ENCODE data around the gene CREB5.
A peak's percentile ranks its signal among the peaks of the same experiment; 100 is the strongest.

CREB5 gene

DNA sequence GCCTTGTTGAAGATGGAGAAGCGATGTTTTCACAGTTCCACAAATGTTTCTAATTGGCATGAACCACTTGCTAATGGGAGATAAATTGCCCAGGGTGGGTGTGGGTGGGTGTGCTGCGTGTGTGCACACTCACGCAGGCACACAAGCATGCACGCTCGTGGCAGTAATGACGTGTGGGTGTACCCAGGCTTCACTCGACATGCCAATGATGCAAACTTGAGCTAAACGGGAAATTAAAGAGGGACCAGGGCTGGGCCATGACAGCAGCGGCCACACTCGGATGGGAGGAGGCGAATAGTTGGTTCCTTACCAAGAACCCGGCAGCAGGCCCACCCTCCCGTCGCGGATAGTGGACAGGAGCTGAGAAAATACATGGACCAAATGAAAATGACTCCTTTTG is 386.0 kb downstream of the CREB5 start:
- TF ChIP-seq, protein P1, sequence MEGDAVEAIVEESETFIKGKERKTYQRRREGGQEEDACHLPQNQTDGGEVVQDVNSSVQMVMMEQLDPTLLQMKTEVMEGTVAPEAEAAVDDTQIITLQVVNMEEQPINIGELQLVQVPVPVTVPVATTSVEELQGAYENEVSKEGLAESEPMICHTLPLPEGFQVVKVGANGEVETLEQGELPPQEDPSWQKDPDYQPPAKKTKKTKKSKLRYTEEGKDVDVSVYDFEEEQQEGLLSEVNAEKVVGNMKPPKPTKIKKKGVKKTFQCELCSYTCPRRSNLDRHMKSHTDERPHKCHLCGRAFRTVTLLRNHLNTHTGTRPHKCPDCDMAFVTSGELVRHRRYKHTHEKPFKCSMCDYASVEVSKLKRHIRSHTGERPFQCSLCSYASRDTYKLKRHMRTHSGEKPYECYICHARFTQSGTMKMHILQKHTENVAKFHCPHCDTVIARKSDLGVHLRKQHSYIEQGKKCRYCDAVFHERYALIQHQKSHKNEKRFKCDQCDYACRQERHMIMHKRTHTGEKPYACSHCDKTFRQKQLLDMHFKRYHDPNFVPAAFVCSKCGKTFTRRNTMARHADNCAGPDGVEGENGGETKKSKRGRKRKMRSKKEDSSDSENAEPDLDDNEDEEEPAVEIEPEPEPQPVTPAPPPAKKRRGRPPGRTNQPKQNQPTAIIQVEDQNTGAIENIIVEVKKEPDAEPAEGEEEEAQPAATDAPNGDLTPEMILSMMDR (conservative IDR thresholded peaks at IDR 0.05; ENCODE audit: low read length), result no peak

DNA sequence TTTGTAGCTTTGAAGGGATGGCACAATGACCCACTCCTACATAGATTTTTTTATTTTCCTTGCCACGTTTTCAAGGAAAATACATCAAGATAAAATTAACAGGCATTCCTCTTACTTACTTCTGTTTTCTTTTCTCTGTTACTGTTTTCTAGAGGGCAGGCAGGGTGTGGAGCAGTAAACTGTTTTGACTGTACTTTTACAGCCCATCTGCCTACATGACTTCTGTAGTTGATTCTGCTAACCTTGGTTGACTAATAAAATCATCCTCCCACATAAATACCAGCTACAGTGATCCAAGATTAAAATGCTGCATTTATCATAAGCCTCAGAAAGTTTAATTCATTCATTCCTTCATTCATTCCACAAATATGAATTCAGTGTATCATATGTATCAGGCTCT is 387.3 kb downstream of the CREB5 start:
- TF ChIP-seq, protein P1 (conservative IDR thresholded peaks at IDR 0.05; ENCODE audit: low read length), result no peak
- DNase-seq (ENCODE audit: low read depth), result no peak

More for the DNA sequence above, 386.0 kb downstream of the CREB5 start:
- H3K4me3 ChIP-seq (ENCODE audit: low read length), result no peak overlapping the region
- DNase-seq (ENCODE audit: low read depth), result no peak

DNA sequence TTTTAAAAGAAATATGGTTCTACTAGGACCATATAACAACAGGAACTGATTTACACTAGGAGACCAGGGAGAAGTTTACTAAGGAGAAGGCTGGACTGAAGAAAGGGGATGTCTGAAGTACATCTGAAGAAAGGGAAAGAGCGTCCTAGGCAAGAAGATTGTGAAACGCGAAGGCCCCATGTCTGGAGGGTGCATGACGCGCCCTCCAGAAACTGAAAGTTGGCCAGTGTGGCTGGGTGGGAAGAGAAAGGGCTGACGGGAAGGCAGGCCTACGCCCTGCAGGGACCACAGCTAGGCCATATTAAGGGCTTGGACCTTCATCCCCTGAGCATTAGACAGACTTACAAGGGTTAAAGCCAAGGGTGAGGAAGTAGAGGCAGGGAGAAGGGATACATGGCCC is 387.8 kb downstream of the CREB5 start:
- no peak overlapping the region for H3K4me3 ChIP-seq (ENCODE audit: low read length)
- DNase-seq (ENCODE audit: low read depth), result no peak
- TF ChIP-seq, protein P1 (conservative IDR thresholded peaks at IDR 0.05; ENCODE audit: low read length), result no peak

More for the DNA sequence above, 387.3 kb downstream of the CREB5 start:
- H3K4me3 ChIP-seq (ENCODE audit: low read length), result no peak overlapping the region

DNA sequence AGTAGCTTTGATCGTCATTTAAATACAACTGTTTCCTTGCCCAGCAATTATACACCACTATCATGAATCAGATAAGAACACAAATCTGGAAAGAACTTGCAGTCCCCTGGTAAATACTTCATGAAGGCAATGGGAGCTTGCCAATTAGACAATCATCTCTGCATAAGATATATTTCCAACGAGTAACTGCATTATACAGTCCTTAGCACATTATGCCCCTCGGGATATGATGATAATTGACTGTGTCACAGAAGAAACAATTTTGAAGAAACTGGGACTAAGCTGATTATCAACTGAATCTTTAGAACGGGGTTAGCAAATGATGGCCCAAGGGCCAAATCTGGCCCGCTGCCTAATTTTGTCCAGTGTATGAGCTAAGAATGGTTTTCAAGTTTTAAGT is 390.1 kb downstream of the CREB5 start:
- TF ChIP-seq, protein P1 (conservative IDR thresholded peaks at IDR 0.05; ENCODE audit: low read length), result no peak
- no peak overlapping the region for H3K4me3 ChIP-seq (ENCODE audit: low read length)
- peak; percentile 17 for DNase-seq (ENCODE audit: low read depth)

DNA sequence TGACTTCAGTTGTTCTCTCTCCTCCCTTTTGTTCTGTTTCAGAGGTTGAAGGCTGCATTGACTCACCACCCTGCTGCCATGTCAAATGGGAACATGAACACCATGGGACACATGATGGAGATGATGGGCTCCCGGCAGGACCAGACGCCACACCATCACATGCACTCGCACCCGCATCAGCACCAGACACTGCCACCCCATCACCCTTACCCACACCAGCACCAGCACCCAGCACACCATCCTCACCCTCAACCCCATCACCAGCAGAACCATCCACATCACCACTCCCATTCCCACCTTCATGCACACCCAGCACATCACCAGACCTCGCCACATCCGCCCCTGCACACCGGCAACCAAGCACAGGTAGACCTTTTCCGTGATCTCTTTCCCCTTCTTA is 391.8 kb downstream of the CREB5 start:
- no peak for DNase-seq (ENCODE audit: low read depth)
- TF ChIP-seq, protein P1 (conservative IDR thresholded peaks at IDR 0.05; ENCODE audit: low read length), result no peak
- H3K4me3 ChIP-seq (ENCODE audit: low read length), result no peak overlapping the region

DNA sequence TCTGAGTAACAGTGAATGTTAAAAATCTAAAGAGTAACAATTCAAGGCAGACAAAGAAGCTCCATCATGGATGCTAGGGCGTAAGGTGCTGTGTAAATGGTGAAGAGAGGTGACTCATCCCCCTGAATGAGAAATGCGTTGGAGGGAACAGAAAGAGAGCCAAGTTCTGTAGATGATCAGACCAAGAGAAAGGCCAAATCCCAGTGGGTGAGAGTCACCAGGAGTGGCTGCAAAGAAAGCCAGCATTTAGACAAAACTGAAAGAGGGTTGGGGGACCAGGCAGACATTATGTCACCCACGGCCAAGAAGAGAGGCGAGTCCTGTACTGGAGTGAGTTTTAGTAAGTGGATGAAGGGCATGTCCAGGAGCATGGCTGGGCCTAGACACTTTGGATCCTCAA is 392.7 kb downstream of the CREB5 start:
- peak; percentile 62 for DNase-seq (ENCODE audit: low read depth)
- H3K4me3 ChIP-seq (ENCODE audit: low read length), result no peak overlapping the region
- TF ChIP-seq, protein P1 (conservative IDR thresholded peaks at IDR 0.05; ENCODE audit: low read length), result no peak

DNA sequence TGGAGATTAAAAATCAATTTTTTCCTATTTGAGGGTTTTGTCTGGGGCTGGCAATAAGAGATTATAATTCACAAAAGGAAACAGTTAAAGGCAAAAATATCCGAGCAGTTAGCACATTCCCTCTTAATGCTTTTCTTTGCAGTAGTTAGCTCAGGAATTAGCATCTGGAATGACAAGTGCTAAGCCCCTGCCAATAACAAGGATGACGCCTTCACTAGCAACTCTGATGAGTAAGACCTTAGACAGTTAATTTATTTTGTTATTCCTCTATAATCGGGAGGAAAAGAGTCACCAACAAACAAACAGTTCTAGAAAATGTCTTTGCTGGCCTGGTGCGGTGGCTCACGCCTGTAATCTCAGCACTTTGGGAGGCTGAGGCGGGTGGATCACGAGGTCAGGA is 394.5 kb downstream of the CREB5 start:
- TF ChIP-seq, protein P1 (conservative IDR thresholded peaks at IDR 0.05; ENCODE audit: low read length), result no peak
- no peak overlapping the region for H3K4me3 ChIP-seq (ENCODE audit: low read length)
- peak; percentile 83 for DNase-seq (ENCODE audit: low read depth)
